HepG2 (cell line): ENCODE data around the gene INKA2. TPM values are rescaled to one million over a fixed set of nuclear protein-coding genes. Genes with fewer than 3 reads are reported as not detected.

Experiments used
- ATAC-seq: fragments of 200-7000 bp; cut with Tn5 transposase; 3 replicates; pipeline ENCODE4 v1.9.1; 2020; ENCODE audit warnings: mild to moderate bottlenecking, moderate library complexity
- BruUV-seq: library from RNA; stranded (reverse); fragments of 400-500 nt; replicated peaks from 2 replicates; lab custom pipeline; 2021; lab: Mats Ljungman, UMichigan
- CTCF ChIA-PET: fragments of 300-600 bp; formaldehyde crosslinking; extraction: SDS; loops from one replicate; lab custom pipeline; 2021; ENCODE audit warnings: low total read pairs, inconsistent platforms, low intra/inter-chr PET ratio; lab: Yijun Ruan, JAX
- POLR2A ChIA-PET: fragments of 350-600 bp; sonication (Branson Sonifier 250); formaldehyde crosslinking; loops from one replicate; lab custom pipeline; 2020; ENCODE audit warnings: antibody characterized with exemption, inconsistent platforms; lab: Yijun Ruan, JAX
- DNase-seq: peaks from one replicate; pipeline ENCODE4 v3.0.0-alpha.2; 2015; ENCODE audit warnings: low spot score
- FAIRE-seq: peaks from 3 replicates; lab custom pipeline; 2011; peaks lifted over from hg19 to GRCh38; lab: Jason Lieb, UNC
- H2AFZ ChIP-seq: one replicate; pipeline ENCODE4 v1.6.1; 2011; ENCODE audit warnings: low read length, inconsistent platforms
- H3K27ac ChIP-seq: fragments of 300-600 bp; 3 replicates; pipeline ENCODE4 v1.8.0; 2011; ENCODE audit warnings: mixed run types, mild to moderate bottlenecking, mixed read lengths, low read length, inconsistent platforms; ENCODE audit not compliant: insufficient read depth; ENCODE audit errors: extremely low read length
- H3K27me3 ChIP-seq, 2 experiments: fragments of 200-600 bp in 1 of 2; 2 replicates in 1 of 2; 3 replicates in 1 of 2; pipeline versions ENCODE4 v1.6.0 to v1.8.0; 2011; ENCODE audit warnings: low read length in 2 of 2, mild to moderate bottlenecking in 2 of 2, moderate library complexity in 2 of 2, inconsistent platforms in 1 of 2; ENCODE audit not compliant: insufficient read depth in 2 of 2, control insufficient read depth in 1 of 2
- H3K36me3 ChIP-seq, 2 experiments: fragments of 200-600 bp in 1 of 2; replicated peaks in 1 of 2; 2 replicates in 1 of 2; 3 replicates in 1 of 2; pipeline versions ENCODE4 v1.5.1 to v1.8.0; 2011; ENCODE audit warnings: low read length in 2 of 2, inconsistent platforms in 1 of 2; ENCODE audit not compliant: insufficient read depth in 2 of 2, control insufficient read depth in 1 of 2
- H3K4me1 ChIP-seq: 2 replicates; pipeline ENCODE4 v1.5.1; 2012; ENCODE audit warnings: low read length, inconsistent platforms; ENCODE audit not compliant: insufficient read depth
- H3K4me2 ChIP-seq: 2 replicates; pipeline ENCODE4 v1.6.0; 2011; ENCODE audit warnings: low read depth, low read length, inconsistent platforms
- H3K4me3 ChIP-seq, 3 experiments: fragments of 200-600 bp in 1 of 3; sonication (generic), shearing (Covaris generic) in 1 of 3; replicated peaks in 1 of 3; 2 replicates each; pipeline ENCODE4 v1.5.1; 2011 to 2016; ENCODE audit warnings: low read length in 3 of 3, inconsistent platforms in 2 of 3, low read depth in 2 of 3, mild to moderate bottlenecking in 2 of 3, control low read depth in 1 of 3, mixed read lengths in 1 of 3; ENCODE audit not compliant: insufficient read depth in 1 of 3
- H3K79me2 ChIP-seq: one replicate; pipeline ENCODE4 v1.6.1; 2011; ENCODE audit warnings: low read length, inconsistent platforms; ENCODE audit not compliant: insufficient read depth
- H3K9ac ChIP-seq: 2 replicates; pipeline ENCODE4 v1.6.0; 2011; ENCODE audit warnings: mild to moderate bottlenecking, low read depth, low read length, inconsistent platforms; ENCODE audit not compliant: insufficient read depth
- H3K9me3 ChIP-seq: 2 replicates; pipeline ENCODE4 v1.5.1; 2012; ENCODE audit warnings: mild to moderate bottlenecking, low read length
- H4K20me1 ChIP-seq: 2 replicates; pipeline ENCODE4 v1.6.0; 2011; ENCODE audit warnings: inconsistent platforms, mild to moderate bottlenecking, low read length, moderate library complexity; ENCODE audit not compliant: insufficient read depth
- SOX13 ChIP-seq, 3 experiments: fragments of 450-650 bp in 1 of 3; sonication (generic) in 1 of 3; formaldehyde crosslinking in 1 of 3; IDR thresholded peaks in 2 of 3; conservative IDR thresholded peaks in 1 of 3; 2 replicates each; pipeline versions ENCODE4 v1.5.0 to v1.6.1; 2016 to 2020; ENCODE audit warnings: antibody characterized with exemption in 1 of 3, mild to moderate bottlenecking in 1 of 3, missing compliant biosample characterization in 1 of 3, missing genetic modification reagents in 1 of 3, moderate library complexity in 1 of 3
- SRSF4 ChIP-seq: fragments of 200-400 bp; formaldehyde crosslinking; IDR thresholded peaks from one replicate; pipeline ENCODE4 v1.6.1; 2018; ENCODE audit warnings: mild to moderate bottlenecking, low read depth, low read length, moderate library complexity; ENCODE audit not compliant: poor library complexity, severe bottlenecking
- ZNF331 ChIP-seq: sonication (generic); formaldehyde crosslinking; IDR thresholded peaks from 2 replicates; pipeline ENCODE4 v1.4.0; 2020; ENCODE audit warnings: missing genetic modification reagents
- WGBS: methylation state at CpG from one replicate; pipeline ENCODE4 v1.1.6; 2017; ENCODE audit warnings: low lambda C conversion rate; 5-methylcytosine and 5-hydroxymethylcytosine counted together
- in situ Hi-C: cut with HindIII; loops from 2 replicates; pipeline ENCODE4 v1.10.0; 2017; ENCODE audit warnings: low pct_unique_long_range_greater_than_20kb; ENCODE audit not compliant: extremely low pct_ligation_motif_present
- intact Hi-C: fragments of 100-400 bp; cut with micrococcal nuclease; formaldehyde crosslinking; loops from one replicate; pipeline ENCODE4 v1.10.0; 2022; ENCODE audit not compliant: unreplicated experiment
- polyA plus RNA-seq, 8 experiments: library from polyadenylated mRNA; depleted of rRNA in 3 of 8; stranded (reverse) in 7 of 8; unstranded in 1 of 8; fragments of >200 nt; fragmentation: Illumina TruSeq in 4 of 8; extraction: Trizol in 4 of 8; gene quantifications; 2 replicates each; pipeline versions ENCODE4 v1.2.1 to v1.2.3, GENCODE V29; 2011 to 2016; ENCODE audit warnings: low read depth in 4 of 8, missing spikeins in 1 of 8, mixed read lengths in 1 of 8; ENCODE audit not compliant: insufficient read depth in 1 of 8
- total RNA-seq, 5 experiments: library from RNA; depleted of rRNA; stranded (reverse); fragments of >200 nt; fragmentation: Illumina TruSeq; extraction: Trizol; gene quantifications; 2 replicates each; pipeline ENCODE4 v1.2.3, GENCODE V29; 2016; ENCODE audit warnings: low read depth in 1 of 5
- TF ChIP-seq, protein P1 (sequence below): sonication (generic); formaldehyde crosslinking; IDR thresholded peaks from 2 replicates; pipeline ENCODE4 v1.5.1; 2020; ENCODE audit warnings: missing genetic modification reagents, mild to moderate bottlenecking, borderline replicate concordance
- TF ChIP-seq, protein P2 (sequence below): sonication (generic); formaldehyde crosslinking; IDR thresholded peaks from 2 replicates; pipeline ENCODE4 v1.4.0; 2020; ENCODE audit warnings: missing genetic modification reagents

The INKA2 gene
- total and polyA plus RNA-seq, 2 of the 13 experiments (the other 11 are each of a cell fraction or from before 2014, with no cell fraction given): 2.6 to 4.6 TPM

DNA sequence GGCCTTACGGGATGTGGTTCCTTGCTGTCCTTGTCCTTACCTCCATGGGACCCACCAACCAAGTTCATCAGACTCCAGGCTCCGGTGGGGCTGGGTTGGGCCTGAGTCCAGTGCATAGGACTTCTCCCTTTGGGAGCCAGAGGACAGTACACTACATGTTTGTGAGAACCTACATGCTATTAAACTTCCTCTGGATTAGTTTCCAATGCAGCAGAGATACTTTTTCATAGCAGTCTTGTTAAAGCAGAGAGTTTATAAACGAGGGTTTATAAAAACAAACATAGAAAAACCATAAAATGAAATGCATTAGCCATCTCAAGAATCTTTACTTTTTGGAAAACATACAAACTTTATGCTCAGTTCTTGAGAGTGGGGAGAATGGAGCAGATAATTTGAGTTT is 33.4 kb downstream of the INKA2 start:
- in situ Hi-C loops (no loop called here), intact Hi-C loops (no loop called here)
- Histone ChIP-seq H3K9me3 (no peaks in the 10 kb centered on the region), H3K27ac (no peak overlapping the region), H3K79me2 (no peaks in the 10 kb centered on the region), H3K9ac (no peak overlapping the region), H3K4me1 (no peaks in the 10 kb centered on the region), H3K36me3 (peaks cover 8 to 60% of the 10 kb centered on the region in 2 experiments; a peak in 4 of 5 replicates), H4K20me1 (no peaks in the 10 kb centered on the region), H3K27me3 (no peaks in the 10 kb centered on the region), H3K4me2 (no peak overlapping the region), H2AFZ (no peak overlapping the region), H3K4me3 (no peak overlapping the region)
- DNase-seq (no peak), FAIRE-seq (no peak), ATAC-seq (no peak)
- 92% methylated on average over 3 of the region's 3 CpGs for WGBS
- ChIA-PET CTCF (no interaction called here), POLR2A (no interaction called here)
- no TSS peak for BruUV-seq
- TF ChIP-seq, protein P1, sequence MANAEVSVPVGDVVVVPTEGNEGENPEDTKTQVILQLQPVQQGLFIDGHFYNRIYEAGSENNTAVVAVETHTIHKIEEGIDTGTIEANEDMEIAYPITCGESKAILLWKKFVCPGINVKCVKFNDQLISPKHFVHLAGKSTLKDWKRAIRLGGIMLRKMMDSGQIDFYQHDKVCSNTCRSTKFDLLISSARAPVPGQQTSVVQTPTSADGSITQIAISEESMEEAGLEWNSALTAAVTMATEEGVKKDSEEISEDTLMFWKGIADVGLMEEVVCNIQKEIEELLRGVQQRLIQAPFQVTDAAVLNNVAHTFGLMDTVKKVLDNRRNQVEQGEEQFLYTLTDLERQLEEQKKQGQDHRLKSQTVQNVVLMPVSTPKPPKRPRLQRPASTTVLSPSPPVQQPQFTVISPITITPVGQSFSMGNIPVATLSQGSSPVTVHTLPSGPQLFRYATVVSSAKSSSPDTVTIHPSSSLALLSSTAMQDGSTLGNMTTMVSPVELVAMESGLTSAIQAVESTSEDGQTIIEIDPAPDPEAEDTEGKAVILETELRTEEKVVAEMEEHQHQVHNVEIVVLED (CRISPR knock-in tag): no peak
- TF ChIP-seq SRSF4 (no peak), SOX13 (IDR thresholded peaks at IDR 0.05) (no peak), SOX13 (CRISPR knock-in tag; conservative IDR thresholded peaks at IDR 0.05 in 1 of 2, IDR thresholded peaks at IDR 0.05 in 1 of 2) (no peak), ZNF331 (no peak)
- TF ChIP-seq, protein P2, sequence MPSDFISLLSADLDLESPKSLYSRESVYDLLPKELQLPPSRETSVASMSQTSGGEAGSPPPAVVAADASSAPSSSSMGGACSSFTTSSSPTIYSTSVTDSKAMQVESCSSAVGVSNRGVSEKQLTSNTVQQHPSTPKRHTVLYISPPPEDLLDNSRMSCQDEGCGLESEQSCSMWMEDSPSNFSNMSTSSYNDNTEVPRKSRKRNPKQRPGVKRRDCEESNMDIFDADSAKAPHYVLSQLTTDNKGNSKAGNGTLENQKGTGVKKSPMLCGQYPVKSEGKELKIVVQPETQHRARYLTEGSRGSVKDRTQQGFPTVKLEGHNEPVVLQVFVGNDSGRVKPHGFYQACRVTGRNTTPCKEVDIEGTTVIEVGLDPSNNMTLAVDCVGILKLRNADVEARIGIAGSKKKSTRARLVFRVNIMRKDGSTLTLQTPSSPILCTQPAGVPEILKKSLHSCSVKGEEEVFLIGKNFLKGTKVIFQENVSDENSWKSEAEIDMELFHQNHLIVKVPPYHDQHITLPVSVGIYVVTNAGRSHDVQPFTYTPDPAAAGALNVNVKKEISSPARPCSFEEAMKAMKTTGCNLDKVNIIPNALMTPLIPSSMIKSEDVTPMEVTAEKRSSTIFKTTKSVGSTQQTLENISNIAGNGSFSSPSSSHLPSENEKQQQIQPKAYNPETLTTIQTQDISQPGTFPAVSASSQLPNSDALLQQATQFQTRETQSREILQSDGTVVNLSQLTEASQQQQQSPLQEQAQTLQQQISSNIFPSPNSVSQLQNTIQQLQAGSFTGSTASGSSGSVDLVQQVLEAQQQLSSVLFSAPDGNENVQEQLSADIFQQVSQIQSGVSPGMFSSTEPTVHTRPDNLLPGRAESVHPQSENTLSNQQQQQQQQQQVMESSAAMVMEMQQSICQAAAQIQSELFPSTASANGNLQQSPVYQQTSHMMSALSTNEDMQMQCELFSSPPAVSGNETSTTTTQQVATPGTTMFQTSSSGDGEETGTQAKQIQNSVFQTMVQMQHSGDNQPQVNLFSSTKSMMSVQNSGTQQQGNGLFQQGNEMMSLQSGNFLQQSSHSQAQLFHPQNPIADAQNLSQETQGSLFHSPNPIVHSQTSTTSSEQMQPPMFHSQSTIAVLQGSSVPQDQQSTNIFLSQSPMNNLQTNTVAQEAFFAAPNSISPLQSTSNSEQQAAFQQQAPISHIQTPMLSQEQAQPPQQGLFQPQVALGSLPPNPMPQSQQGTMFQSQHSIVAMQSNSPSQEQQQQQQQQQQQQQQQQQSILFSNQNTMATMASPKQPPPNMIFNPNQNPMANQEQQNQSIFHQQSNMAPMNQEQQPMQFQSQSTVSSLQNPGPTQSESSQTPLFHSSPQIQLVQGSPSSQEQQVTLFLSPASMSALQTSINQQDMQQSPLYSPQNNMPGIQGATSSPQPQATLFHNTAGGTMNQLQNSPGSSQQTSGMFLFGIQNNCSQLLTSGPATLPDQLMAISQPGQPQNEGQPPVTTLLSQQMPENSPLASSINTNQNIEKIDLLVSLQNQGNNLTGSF (CRISPR knock-in tag): no peak
